Renal cortex interstitium (tissue), 11 donors: ENCODE results near the gene CCDC127. TPM values are rescaled to one million over a fixed set of nuclear protein-coding genes. Genes with fewer than 3 reads are reported as not detected.

Experiments
- DNase-seq, 11 donors: peaks; one replicate each; pipeline ENCODE4 v3.0.0-alpha.2; 2013; ENCODE audit warnings: low read depth in 9 of 11, low spot score in 4 of 11; ENCODE audit errors: extremely low read depth in 1 of 11
- polyA plus RNA-seq, 3 donors: library from polyadenylated mRNA; unstranded; fragments of 120-200 nt; gene quantifications; one replicate each; pipeline ENCODE4 v1.2.1, GENCODE V29; 2013; ENCODE audit not compliant: insufficient read length in 3 of 3

Gene CCDC127
- polyA plus RNA-seq, 3 donors, result 14.0 to 18.9 (median 18.5) TPM

DNA sequence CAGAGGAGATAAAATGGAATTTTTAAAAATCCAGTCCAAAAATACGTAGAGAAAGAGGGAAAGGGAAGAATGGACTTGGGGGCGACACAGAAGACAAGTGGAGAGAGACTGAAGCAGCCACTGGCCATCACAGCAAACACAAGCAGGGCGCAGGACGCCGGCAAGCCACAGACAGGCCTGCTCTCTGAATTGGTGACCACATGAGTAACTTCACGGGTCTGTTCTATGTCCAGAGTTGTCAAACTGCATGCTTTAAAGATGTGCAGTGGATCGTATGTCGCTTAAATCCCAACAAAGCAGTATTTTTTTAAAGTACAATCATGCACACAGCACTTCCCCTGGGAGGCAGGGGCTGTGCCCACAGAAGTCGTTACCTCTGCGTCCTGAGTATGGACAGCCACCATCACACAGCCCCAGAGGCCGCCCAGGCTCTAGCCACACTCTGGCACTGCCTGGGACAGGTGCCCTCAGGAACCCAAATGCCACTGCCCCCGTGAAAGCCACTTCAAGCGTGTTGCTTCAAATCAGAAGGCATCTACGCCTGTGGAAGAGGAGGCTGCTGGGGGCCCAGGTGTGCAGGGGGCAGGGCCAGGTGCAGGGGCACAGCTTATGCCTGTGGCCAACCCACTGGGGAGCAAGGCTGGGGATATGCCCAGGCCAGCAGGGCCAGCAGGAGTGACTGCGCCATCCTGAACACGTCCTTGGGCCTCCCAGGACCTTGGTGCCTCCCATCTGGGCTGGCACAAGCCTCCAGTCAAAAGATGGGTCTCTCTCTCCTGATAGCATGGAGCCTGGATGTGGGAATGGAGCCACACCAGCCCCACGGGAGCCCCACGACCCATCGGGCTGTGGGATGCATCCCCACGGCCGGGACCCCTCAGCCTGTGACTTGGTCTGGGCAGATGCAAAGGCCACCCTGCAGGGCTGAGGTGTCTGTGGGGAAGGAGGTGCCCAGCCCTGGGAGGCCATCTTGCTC lies 32.6 kb downstream of the CCDC127 start:
- no peak for DNase-seq

DNA sequence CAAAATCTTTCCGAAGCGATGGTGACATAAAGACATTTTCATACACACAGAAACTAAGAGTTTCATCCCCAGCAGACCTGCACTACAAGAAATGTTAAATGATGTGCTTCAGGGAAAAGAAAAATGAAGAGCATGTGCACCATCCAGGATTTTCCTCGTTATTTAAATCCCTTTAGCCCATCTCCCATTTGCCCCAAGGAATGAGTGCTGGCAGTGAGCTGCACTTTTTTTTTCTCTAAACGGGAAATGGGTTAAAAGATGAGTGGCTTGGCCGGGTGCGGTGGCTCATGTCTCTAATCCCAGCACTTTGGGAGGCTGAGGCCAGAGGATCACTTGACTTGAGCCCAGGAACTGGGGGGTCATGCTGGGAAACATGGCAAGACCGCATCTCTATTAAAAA lies 33.5 kb downstream of the CCDC127 start:
- no peak for DNase-seq

DNA sequence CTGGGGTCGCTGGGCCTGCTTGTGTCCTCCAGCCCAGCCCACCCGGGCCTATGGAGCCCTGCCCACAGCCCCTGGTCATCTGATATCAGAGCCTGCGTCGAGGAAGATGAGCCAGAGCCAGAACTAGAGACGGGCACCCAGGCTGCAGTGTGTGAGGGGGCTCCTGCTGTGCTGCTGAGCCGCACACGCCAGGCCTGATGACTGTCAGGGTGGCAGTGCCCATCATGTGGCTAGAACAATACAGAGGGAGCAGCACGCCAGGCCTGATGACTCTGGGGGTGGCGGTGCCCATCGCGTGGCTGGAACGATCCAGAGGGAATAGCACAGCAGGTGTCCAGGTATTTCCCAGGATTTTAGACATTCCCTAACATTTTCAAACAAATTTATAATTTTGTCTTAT lies 35.8 kb downstream of the CCDC127 start:
- no peak for DNase-seq

DNA sequence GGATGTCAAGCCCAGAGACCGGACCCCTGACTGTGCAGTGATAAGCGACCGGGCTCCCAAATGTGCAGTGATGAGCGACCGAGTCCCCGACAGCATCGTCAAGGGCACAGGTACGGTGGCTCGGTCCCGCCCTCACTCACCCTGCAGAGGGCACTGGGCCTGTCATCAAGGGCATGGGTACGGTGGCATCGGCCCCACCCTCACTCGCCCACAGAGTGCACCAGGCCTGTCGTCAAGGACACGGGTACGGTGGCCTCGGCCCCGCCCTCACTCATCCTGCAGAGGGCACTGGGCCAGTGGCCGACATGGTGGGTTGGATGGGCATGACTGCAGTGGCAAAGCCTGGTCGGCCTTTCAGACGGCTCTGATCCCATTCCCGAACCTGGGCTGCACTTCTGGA lies 36.4 kb downstream of the CCDC127 start:
- DNase-seq, result no peak

DNA sequence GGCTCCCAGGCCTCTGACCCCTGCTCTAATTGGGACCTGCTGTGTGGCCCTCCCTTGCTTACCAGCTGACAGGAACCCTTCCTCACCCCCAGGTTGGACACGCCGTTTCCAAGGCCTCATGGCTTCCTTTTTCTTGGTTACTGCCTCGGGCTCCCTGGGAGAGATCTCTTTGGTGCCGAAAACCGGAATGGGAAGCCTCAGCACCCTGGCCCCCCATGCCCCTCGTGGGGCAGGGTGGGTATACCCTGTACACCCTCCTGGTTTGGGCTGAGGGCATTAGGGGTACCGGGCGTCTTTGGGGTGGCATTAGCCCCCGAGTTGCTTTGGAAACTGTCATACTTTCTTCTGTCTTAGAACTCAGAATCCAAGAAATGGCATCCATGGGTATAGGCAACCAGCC lies 36.8 kb downstream of the CCDC127 start:
- no peak for DNase-seq

DNA sequence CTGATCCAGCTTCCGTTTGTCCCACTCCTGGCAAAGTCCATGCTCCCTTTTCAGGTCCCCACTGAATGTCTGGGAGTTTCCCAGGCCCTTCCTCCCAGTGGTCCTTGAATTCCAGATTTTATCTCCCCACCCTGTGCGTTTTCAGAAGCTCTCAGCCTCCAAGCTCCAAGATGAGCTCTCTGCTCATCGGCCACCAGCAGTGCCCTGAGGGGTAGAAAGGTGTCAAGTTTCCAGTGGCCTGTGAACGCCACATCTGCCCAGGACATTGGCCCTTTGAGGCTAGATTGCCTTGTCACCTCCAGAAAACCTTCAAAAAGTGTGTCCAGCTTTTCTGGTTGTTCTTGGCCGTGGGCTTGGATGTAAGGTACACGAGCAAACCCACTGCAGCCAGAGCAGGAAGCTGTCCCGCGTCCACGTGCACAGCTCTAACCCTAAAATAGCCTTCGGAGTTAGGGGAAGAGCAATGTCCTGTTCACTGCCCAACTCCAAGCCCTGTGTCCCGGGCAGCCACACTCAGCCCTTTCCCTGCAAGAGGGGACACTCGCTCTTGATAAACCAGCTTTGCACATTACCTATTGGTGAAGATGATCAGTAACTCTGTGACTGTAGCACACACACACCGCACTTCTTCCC lies 37.6 kb downstream of the CCDC127 start:
- no peak for DNase-seq

DNA sequence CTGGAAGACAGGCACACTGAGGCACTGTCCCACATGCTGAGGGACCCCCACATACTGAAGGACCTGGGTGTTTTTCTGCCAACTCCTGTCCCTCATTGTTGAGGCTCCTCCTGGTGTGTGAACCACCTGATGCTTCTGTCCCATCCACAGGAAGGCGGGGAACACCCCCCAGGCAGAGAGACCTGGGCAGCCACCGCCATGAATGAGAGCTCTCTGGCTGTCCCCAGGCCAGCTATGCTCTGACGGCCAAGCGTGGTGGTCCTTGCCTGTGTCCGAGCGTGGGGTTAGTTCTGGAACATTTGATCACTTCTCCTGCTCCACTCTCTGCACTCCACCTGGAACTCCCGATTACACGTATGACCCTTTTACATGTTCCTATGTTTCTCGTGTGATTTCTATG lies 38.6 kb downstream of the CCDC127 start:
- no peak for DNase-seq

DNA sequence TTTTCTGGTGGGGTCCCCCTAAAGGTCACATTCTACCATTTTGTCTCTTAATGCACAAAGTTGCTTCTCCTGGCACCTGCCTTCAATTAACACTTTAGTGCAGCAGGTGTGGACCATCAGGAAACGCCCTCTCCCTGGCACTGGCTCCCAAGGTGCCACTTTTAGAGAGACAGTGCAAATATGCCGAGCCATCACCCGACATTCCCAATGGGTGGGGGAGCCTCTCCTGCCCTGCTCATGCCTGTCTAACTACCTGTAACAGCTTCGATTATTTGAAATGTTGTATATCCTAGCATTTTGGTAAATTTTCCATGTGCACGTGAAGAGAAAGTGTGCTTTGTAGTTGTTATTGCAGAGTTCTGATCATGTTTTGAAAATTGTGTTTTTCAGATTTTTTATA lies 39.8 kb downstream of the CCDC127 start:
- no peak for DNase-seq

DNA sequence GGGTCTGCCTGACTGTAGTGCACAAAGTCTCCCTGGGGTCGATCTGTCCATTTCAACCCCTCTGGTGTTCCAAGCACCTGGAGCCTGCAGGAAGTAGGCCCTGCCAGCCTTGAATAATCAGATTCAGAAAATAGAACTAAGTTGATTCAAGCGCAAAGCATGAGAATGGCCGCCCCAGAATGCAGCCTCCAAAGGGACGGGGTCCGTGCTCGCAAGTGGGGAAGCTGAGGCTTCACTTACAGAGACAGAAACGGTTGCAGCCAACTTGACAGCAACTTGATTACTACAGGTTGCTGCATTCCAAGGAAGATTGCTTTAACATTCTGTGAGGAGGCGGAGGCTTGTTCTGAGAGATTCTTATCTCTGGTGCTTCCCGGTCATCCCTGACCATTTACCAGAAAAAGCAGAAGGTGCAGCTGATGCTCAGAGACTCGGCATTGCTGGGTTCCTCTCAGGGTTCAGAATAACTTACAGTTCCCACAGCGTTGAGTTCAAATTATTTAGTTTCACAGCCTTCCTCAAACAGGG lies 41.6 kb downstream of the CCDC127 start:
- DNase-seq, result no peak

DNA sequence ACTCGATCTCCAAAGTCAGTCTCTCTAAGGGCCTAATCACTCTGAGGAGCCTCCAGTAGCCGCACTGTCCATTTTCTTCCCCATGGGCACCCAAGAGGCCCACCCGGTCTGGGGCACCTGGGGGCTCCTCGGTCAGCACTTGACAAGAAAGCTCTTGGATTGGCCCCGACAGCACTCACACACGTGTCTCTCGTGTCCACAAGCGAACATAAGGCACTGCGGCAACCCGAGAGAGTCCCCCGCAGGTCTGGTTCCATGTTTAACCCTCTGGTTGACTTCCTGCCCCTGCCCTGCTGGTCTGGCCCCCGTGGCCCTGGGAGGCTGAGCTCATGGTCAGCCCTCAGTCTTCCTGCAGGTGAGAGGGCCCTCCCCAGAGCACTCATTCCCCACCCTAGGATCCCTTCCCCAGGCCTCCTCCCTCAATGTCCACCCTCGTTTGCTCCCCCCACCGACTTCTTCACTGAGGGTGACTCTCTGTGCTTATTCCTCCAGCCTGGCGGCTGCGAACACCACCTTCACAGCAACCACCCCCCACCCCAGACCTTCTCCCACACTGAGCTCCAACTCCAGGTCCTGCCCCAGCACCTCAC lies 43.0 kb downstream of the CCDC127 start:
- DNase-seq, result no peak

DNA sequence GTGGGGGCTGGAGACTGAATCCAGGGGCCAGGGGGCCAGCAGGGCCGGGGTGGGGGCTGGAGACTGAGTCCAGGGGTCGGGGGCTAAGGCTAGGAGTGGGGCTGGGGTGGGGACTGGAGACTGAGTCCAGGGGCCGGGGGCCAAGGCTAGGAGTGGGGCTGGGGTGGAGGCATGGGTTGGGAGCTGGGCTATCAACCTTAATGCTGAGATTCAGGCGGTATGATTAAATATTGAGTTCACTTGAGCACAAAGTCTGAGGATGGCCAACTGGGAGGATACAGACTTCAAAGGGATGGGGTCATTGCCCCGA lies 43.7 kb downstream of the CCDC127 start:
- no peak for DNase-seq

DNA sequence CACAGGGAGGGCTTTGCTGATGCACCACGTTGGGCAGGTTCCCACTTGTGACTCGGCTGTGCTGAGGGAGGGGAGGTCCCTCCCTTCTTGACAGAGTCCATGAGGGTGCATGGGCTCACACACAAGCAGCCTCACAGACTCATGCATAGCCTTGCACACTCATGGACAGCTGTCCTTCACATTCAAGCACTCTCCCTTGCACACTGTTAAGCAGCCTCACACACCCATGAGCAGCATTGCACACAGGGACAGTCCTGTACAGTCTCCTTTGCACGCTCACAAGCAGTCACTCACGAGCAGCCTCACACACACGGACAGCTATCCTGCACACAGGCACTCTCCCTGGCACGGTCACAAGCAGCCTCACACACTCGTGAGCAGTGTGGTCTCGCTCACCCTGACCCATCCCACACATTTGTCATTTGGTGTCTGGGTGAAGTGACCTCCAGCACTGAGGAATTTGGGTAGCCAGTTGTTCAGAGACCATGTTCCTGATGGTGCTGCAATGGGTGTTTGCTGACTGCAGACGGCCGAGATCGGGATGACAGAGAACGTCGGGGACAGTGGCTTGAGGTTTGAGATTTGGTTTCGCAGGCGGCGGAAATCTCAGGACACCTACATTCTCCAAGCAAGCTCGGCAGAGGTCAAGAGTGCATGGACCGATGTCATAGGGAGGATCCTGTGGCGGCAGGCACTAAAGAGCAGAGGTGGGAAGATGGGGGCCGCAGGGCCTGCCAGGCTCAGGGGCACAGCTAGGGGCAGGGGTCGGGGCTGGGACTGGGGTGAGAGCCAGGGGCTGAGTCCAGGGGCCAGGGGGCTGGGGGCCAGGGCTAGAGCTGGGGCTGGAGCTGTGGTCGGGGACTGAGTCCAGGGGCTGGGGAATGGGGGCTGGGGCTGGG lies 44.3 kb downstream of the CCDC127 start:
- DNase-seq, result no peak

DNA sequence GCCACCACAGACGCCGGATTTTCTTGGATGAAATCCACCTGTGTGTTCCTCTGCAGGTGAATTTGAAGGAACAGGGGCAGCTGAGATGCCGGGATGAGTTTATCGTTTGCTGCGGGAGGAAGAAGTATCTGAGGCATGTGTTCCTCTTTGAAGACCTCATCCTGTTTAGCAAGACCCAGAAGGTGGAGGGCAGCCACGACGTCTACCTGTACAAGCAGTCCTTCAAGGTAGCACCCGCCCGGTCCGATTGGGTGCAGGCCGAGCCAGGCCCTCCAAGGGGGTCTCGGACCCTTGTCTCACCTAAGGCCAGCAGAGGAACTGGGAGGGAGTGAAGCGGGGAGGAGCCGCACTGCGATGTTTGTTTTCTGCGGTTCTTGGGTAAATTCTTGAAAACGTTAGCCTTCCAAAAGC lies 45.1 kb downstream of the CCDC127 start:
- no peak for DNase-seq

DNA sequence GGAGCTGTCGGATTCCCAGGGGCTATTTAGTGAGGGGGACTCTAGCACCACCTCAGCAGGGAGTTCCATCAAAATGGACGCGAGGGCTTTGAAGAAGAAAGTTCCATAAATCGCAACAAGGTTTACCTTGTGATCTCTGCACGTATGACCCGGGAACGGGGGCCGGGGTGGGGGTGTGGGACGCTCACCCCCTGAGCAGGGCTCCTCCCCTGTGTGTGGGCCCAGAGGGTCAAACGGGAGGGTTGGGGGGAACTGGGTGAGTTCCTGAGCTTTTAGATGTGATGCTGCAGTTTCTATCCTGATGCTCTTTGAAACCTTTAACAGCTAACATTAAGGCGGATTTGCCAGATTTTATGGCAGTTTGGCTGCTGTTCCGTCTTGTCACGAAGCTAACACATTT lies 45.5 kb downstream of the CCDC127 start:
- DNase-seq, result no peak

DNA sequence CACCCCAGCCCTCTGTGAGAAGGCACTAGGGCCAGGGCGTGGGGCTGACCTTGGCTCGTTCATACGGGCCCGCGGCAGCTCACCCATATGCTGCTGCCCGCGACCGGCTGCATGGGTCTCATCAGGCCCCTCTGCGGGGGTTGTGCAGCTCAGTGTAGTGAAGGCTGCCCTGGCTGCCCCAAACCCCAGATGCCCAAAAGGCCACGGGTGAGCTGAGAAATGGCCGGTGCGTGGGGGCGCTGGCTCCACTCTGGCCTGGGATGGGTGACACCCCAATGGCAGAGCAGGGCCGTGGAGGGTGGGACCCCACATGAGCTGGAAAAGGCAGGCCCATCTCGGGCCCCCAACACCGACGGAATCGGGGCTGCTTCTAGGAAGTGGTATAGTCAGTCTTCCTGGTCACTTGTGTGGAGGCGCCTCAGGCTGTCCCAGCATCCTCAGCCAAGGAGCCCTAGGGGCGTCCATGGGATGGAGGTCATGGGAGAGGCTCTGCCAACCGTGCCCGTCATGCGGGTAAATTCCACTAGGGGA lies 46.1 kb downstream of the CCDC127 start:
- DNase-seq, result no peak

DNA sequence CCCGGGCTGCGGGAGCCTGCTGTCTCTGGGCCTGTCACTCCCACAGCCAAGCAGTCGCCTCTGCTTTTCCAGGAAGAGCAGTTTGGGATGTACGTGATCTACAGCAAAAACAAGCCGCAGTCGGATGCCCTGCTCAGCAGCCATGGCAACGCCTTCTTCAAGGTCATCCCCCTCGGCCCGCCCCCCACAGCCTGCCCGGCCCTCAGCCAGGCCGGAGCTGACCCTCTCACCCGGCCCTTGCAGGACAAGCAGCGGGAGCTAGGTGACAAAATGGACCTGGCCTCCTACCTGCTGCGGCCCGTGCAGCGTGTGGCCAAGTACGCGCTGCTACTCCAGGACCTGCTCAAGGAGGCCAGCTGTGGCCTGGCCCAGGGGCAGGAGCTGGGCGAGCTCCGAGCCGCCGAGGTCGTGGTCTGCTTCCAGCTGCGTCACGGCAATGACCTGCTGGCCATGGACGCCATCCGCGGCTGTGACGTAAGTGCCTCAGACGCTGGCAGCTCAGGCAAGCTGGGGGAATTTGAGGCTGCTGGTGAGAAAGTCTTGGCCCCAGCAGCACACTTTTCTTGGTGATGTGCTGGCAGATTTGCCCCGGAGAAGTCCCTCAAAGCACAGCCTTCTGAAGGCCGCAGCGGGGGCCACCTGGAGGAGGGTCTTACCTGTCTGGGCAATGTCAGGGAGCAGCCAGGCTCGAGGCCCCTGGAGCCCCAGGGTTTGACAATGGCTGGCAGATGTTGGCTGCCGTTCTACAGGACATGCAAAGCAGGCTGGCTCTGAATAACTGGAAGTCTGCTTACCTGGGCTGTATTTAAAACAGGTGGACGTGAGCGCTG lies 46.8 kb downstream of the CCDC127 start:
- DNase-seq, result no peak

DNA sequence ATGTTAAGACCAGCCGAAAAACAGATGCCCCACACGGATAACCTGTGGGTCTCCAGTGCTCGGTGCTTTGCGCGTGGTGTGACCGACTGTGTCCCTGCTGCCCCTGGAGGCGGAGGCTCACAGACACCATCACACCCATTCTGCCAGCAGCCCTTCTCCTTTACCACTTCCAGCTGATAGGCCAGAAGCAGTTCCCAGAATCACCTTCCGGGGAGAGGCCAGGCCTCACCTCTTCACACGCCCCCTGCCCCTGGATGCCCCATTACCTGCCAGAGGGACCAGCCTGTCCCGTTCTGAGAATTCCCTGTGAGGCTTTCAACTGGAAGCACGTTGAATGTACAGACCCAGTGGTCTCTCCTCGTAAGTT lies 48.2 kb downstream of the CCDC127 start:
- no peak for DNase-seq

DNA sequence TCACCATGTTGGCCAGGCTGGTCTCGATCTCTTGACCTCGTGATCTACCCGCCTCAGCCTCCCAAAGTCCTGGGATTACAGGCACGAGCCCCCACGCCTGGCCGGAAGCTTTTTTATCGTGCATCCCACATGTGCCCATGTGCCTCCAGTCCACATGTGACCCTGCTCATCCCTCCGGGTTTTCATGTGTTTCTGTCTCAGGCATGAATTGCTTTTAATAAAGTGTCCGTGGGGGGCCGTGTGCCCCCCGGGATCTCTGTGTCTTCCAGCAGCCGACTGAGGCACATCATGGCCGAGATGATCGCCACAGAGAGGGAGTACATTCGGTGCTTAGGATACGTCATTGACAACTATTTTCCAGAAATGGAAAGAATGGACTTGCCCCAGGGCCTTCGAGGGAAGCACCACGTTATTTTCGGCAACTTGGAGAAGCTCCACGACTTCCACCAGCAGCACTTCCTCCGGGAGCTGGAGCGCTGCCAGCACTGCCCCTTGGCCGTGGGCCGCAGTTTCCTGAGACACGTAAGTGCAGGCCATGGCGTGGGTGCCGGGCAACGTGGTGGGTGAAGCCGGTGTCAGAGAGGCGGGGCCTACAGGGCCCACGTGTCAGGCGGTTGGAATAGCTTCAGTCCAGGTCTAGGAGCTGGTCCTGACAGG lies 48.8 kb downstream of the CCDC127 start:
- DNase-seq, result no peak
